A549 (cell line): ENCODE data around the gene CLECL1. TPM values are rescaled to one million over a fixed set of nuclear protein-coding genes. Genes with fewer than 3 reads are reported as not detected.

Experiments used
- ATAC-seq, 2 experiments: fragments of 200-7000 bp in 1 of 2; fragments of >200 bp in 1 of 2; cut with Nextera tagmentation in 1 of 2; cut with Tn5 transposase in 1 of 2; 3 replicates each; pipeline versions ENCODE4 v1.8.0 to v1.9.1; 2018 to 2020; ENCODE audit warnings: mild to moderate bottlenecking in 1 of 2, moderate library complexity in 1 of 2
- CTCF ChIA-PET: fragments of 300-600 bp; sonication (Branson Sonifier 250); formaldehyde crosslinking; extraction: SDS; loops from one replicate; lab custom pipeline; 2021; ENCODE audit warnings: antibody characterized with exemption, inconsistent platforms; lab: Yijun Ruan, JAX
- POLR2A ChIA-PET: fragments of 350-600 bp; formaldehyde crosslinking; extraction: SDS; loops from one replicate; lab custom pipeline; 2021; ENCODE audit warnings: antibody characterized with exemption, inconsistent platforms; lab: Yijun Ruan, JAX
- DNase-seq, 2 experiments: peaks; one replicate each; pipeline versions ENCODE4 v3.0.0 to v3.0.0-alpha.2; 2011 to 2016; ENCODE audit warnings: low read depth in 1 of 2, low spot score in 1 of 2
- FAIRE-seq: peaks from 2 replicates; lab custom pipeline; 2011; peaks lifted over from hg19 to GRCh38; lab: Jason Lieb, UNC
- H3K27ac ChIP-seq, 2 experiments: fragments of >200 bp; sonication (Bioruptor Twin); formaldehyde crosslinking; 3 replicates each; pipeline ENCODE4 v1.5.1; 2016 to 2017
- H3K4me1 ChIP-seq: fragments of >200 bp; sonication (Bioruptor Twin); formaldehyde crosslinking; 3 replicates; pipeline ENCODE4 v1.6.1; 2016
- H3K4me2 ChIP-seq: fragments of >200 bp; sonication (Bioruptor Twin); formaldehyde crosslinking; 3 replicates; pipeline ENCODE4 v1.6.1; 2016
- H3K4me3 ChIP-seq: fragments of >200 bp; sonication (Bioruptor Twin); formaldehyde crosslinking; 3 replicates; pipeline ENCODE4 v1.5.1; 2016
- H3K9me3 ChIP-seq: fragments of >200 bp; sonication (Bioruptor Twin); formaldehyde crosslinking; 3 replicates; pipeline ENCODE4 v1.6.1; 2016
- BCL3 ChIP-seq: fragments of >200 bp; sonication (Bioruptor Twin); formaldehyde crosslinking; IDR thresholded peaks from 3 replicates; pipeline ENCODE4 v1.6.1; 2016
- BHLHE40 ChIP-seq: IDR thresholded peaks from 2 replicates; pipeline ENCODE4 v1.6.1; 2012; ENCODE audit warnings: low read depth, low read length, inconsistent platforms
- CHD4 ChIP-seq: fragments of 200-600 bp; sonication (generic); IDR thresholded peaks from 2 replicates; pipeline ENCODE4 v1.6.1; 2016; ENCODE audit warnings: antibody characterized with exemption, mild to moderate bottlenecking, borderline replicate concordance
- CTCF ChIP-seq: fragments of >200 bp; sonication (Bioruptor Twin); formaldehyde crosslinking; IDR thresholded peaks from 3 replicates; pipeline ENCODE4 v1.5.1; 2016
- E2F6 ChIP-seq: IDR thresholded peaks from 2 replicates; pipeline ENCODE4 v1.6.1; 2012; ENCODE audit warnings: low read depth, borderline replicate concordance
- FOSB ChIP-seq: fragments of 250-450 bp; sonication (Bioruptor Pico); IDR thresholded peaks from 2 replicates; pipeline ENCODE4 v1.5.0; 2020; ENCODE audit warnings: mild to moderate bottlenecking, moderate library complexity
- GATA3 ChIP-seq: IDR thresholded peaks from 2 replicates; pipeline ENCODE4 v1.6.1; 2012; ENCODE audit warnings: borderline replicate concordance
- HDAC2 ChIP-seq: fragments of 200-600 bp; sonication (generic); IDR thresholded peaks from 2 replicates; pipeline ENCODE4 v1.6.1; 2016
- HES2 ChIP-seq: fragments of >200 bp; sonication (Bioruptor Twin); formaldehyde crosslinking; IDR thresholded peaks from 2 replicates; pipeline ENCODE4 v1.6.1; 2016
- HOXA7 ChIP-seq: fragments of 250-450 bp; sonication (Bioruptor Pico); IDR thresholded peaks from 2 replicates; pipeline ENCODE4 v1.5.0; 2020; ENCODE audit warnings: mild to moderate bottlenecking, moderate library complexity
- HOXB13 ChIP-seq: fragments of 250-450 bp; sonication (Bioruptor Pico); IDR thresholded peaks from 2 replicates; pipeline ENCODE4 v1.5.0; 2020; ENCODE audit warnings: low read depth, mild to moderate bottlenecking, moderate library complexity
- HOXB5 ChIP-seq: fragments of 250-450 bp; sonication (Bioruptor Pico); IDR thresholded peaks from 2 replicates; pipeline ENCODE4 v1.5.0; 2020; ENCODE audit warnings: mild to moderate bottlenecking, moderate library complexity
- JUN ChIP-seq, 2 experiments: fragments of >200 bp; sonication (Bioruptor Twin); formaldehyde crosslinking; IDR thresholded peaks; 2 replicates in 1 of 2; 3 replicates in 1 of 2; pipeline ENCODE4 v1.6.1; 2016 to 2017
- JUNB ChIP-seq: fragments of >200 bp; sonication (Bioruptor Twin); formaldehyde crosslinking; IDR thresholded peaks from 2 replicates; pipeline ENCODE4 v1.6.1; 2016
- KDM1A ChIP-seq: fragments of 200-600 bp; sonication (generic); IDR thresholded peaks from 2 replicates; pipeline ENCODE4 v1.6.1; 2016; ENCODE audit warnings: low read depth, mild to moderate bottlenecking
- MAFK ChIP-seq: fragments of 450-650 bp; IDR thresholded peaks from 2 replicates; pipeline ENCODE4 v1.6.1; 2014; ENCODE audit not compliant: partially characterized antibody
- POLR2A ChIP-seq: IDR thresholded peaks from 2 replicates; pipeline ENCODE4 v1.6.1; 2012; ENCODE audit warnings: mild to moderate bottlenecking, low read length
- RAD21 ChIP-seq, 2 experiments: fragments of >200 bp in 1 of 2; sonication (Bioruptor Twin) in 1 of 2; formaldehyde crosslinking in 1 of 2; IDR thresholded peaks in 1 of 2; conservative IDR thresholded peaks in 1 of 2; 2 replicates in 1 of 2; 3 replicates in 1 of 2; pipeline ENCODE4 v1.6.1; 2012 to 2018; ENCODE audit warnings: inconsistent platforms in 1 of 2
- RARB ChIP-seq: fragments of 250-450 bp; sonication (Bioruptor Pico); IDR thresholded peaks from 2 replicates; pipeline ENCODE4 v1.8.0; 2021; ENCODE audit warnings: mild to moderate bottlenecking, moderate library complexity
- REST ChIP-seq: fragments of 200-600 bp; sonication (generic); IDR thresholded peaks from 2 replicates; pipeline ENCODE4 v1.6.1; 2016; ENCODE audit warnings: antibody characterized with exemption, mild to moderate bottlenecking, moderate library complexity
- SMC3 ChIP-seq: fragments of >200 bp; sonication (Bioruptor Twin); formaldehyde crosslinking; IDR thresholded peaks from 3 replicates; pipeline ENCODE4 v1.6.1; 2018; ENCODE audit warnings: inconsistent platforms
- USF2 ChIP-seq: fragments of 450-650 bp; IDR thresholded peaks from 2 replicates; pipeline ENCODE4 v1.6.1; 2014; ENCODE audit warnings: antibody characterized with exemption
- ZFP36 ChIP-seq: fragments of 450-650 bp; IDR thresholded peaks from 2 replicates; pipeline ENCODE4 v1.6.1; 2014; ENCODE audit warnings: borderline replicate concordance; ENCODE audit not compliant: partially characterized antibody
- ZNF302 ChIP-seq: fragments of 250-450 bp; sonication (Bioruptor Pico); IDR thresholded peaks from 2 replicates; pipeline ENCODE4 v1.9.0; 2021; ENCODE audit warnings: inconsistent platforms, mild to moderate bottlenecking, moderate library complexity
- WGBS: methylation state at CpG from one replicate; pipeline ENCODE4 v1.1.6; 2017; ENCODE audit errors: missing lambda C conversion rate; 5-methylcytosine and 5-hydroxymethylcytosine counted together
- polyA plus RNA-seq, 4 experiments: library from polyadenylated mRNA; depleted of rRNA in 3 of 4; stranded (reverse); fragments of >200 nt; fragmentation: RNase III in 1 of 4; extraction: RNeasy Plus Mini Kit Qiagen cat#74134 plus additional on column Dnase treatment in 1 of 4; gene quantifications; 2 replicates in 3 of 4; 3 replicates in 1 of 4; pipeline ENCODE4 v1.2.3, GENCODE V29; 2011 to 2017

The CLECL1 gene
- polyA plus RNA-seq, 2 of the 4 experiments (the other 2 are of a cell fraction): not detected

GRCh38 chr12:9763025-9763424 is 30.1 kb upstream of the CLECL1 start:
- no peak for DNase-seq
- TF ChIP-seq HOXA7 (CRISPR knock-in tag) (no peak), JUN (IDR thresholded peaks at IDR 0.05) (no peak), HOXB13 (CRISPR knock-in tag) (no peak), REST (no peak), HDAC2 (no peak), FOSB (no peak), BCL3 (no peak), GATA3 (no peak), HES2 (no peak), KDM1A (no peak)
- TF ChIP-seq, all 56 proteins: peak for 0
- 72% methylated on average over 2 of the region's 2 CpGs for WGBS
- ChIA-PET POLR2A (no interaction called here), CTCF (interaction anchor here (4.1 kb wide), 1 partner anchor 12 kb away, joined by 41 read pairs; no protein-coding TSS in a partner anchor)
- Histone ChIP-seq H3K4me1 (no peaks in the 10 kb centered on the region), H3K9me3 (no peaks in the 10 kb centered on the region), H3K4me3 (no peak overlapping the region), H3K4me2 (no peak overlapping the region), H3K27ac (no peak overlapping the region)
- no peak for ATAC-seq
- FAIRE-seq: no peak

- ATAC-seq (no peak), DNase-seq (no peak), FAIRE-seq (no peak)
- Histone ChIP-seq H3K27ac (no peak overlapping the region), H3K4me3 (no peak overlapping the region), H3K4me1 (no peaks in the 10 kb centered on the region)
- WGBS: 74% methylated on average over 5 of the region's 5 CpGs
- CTCF ChIA-PET: interaction anchor here (1.1 to 4.1 kb wide), 2 partner anchors 12 to 35 kb away, joined by 3 to 41 read pairs; no protein-coding TSS in a partner anchor
- TF ChIP-seq HOXB5: no peak
- no peak for TF ChIP-seq RARB (CRISPR knock-in tag)
- no peak for TF ChIP-seq E2F6
- TF ChIP-seq JUNB: no peak
- TF ChIP-seq CHD4: no peak
- no peak for TF ChIP-seq HOXA7 (CRISPR knock-in tag)
- no peak for TF ChIP-seq HOXB13 (CRISPR knock-in tag)
- TF ChIP-seq MAFK: no peak
- no peak for TF ChIP-seq USF2
- TF ChIP-seq POLR2A: no peak
- no peak for TF ChIP-seq GATA3
- TF ChIP-seq BHLHE40: no peak
- no peak for TF ChIP-seq KDM1A
- TF ChIP-seq ZFP36: no peak
- TF ChIP-seq ZNF302 (CRISPR knock-in tag): no peak
- no peak for TF ChIP-seq CTCF
- no peak for TF ChIP-seq SMC3
- no peak for TF ChIP-seq RAD21 (conservative IDR thresholded peaks at IDR 0.05 in 1 of 2, IDR thresholded peaks at IDR 0.05 in 1 of 2)
- TF ChIP-seq BCL3: no peak
- TF ChIP-seq, all 56 proteins: peak for 0
- no peak overlapping the region for H3K4me2 ChIP-seq
- H3K9me3 ChIP-seq: no peaks in the 10 kb centered on the region
- POLR2A ChIA-PET: no interaction called here
Measured at GRCh38 chr12:9762369-9762768, 29.5 kb upstream of the CLECL1 start.
